Amniotic epithelial cell (primary cell): ENCODE data around the gene ZNF407.
A peak's percentile ranks its signal among the peaks of the same experiment; 100 is the strongest.
"Not testable (repeated sequence)": the region's sequence is repeated elsewhere in the genome, so short reads cannot be mapped to it uniquely, and the experiment has no call there.

Experiments used
- DNase-seq: peaks from one replicate; pipeline ENCODE4 v3.0.0-alpha.2; 2010; ENCODE audit warnings: low read depth

Gene ZNF407

DNA sequence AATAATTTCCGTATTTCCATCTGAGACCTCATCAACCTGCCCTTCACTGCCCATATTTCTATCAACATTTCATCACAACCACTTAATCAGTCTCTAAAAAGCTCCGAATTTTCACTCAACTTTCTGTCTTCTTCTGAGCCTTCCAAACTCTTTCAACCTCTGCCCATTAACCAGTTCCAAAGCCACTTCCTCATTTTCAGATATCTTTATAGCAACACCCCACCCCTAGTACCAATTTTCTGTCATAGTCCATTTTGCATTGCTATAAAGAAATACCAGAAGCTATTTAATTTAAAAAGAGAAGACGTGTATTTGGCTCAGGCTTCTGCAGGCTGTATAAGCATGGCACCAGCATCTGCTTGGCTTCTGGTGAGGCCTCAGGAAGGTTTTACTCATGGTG, 504.2 kb downstream of the ZNF407 start:
- DNase-seq: no peak

DNA sequence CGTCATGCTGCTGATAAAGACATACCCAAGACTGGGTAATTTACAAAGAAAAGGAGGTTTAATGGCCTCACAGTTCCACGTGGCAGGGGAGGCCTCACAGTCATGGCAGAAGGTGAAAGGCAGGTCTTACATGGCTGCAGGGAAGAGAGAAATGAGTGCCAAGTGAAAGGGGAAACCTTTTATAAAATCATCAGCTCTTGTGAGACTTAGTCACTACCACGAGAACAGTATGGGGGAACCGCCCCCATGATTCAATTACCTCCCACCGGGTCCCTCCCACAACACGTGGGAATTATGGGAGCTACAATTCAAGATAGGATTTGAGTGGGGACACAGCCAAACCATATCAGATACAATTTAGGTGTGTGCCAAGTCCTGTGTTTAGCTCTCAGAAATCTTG, 506.4 kb downstream of the ZNF407 start:
- DNase-seq: not testable (repeated sequence)

DNA sequence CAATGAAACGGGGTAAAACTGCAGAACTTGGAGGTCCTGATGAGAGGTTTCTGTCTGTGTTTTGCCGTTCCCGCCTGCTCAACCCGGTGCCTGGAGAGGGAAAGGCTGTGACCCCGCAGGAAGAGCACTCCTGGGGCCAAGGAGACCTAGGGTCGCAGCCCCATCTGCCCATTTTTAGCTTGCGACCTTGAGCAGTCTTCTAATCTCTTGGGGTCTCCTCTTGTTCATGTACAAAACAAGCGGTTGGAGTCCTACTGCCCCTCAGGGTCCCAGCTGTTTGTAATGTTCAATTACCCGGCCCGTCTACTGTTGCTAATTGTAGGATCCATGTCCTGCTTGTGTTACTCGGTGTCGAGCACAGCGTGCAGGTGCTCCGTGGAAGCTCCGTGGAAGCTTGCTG, 506.8 kb downstream of the ZNF407 start:
- DNase-seq: no peak

GRCh38 chr18:75105551-75106254, 508.0 kb downstream of the ZNF407 start:
- no peak for DNase-seq

- no peak for DNase-seq
These were observed 509.1 kb downstream of the ZNF407 start for GRCh38 chr18:75106746-75107145.

DNA sequence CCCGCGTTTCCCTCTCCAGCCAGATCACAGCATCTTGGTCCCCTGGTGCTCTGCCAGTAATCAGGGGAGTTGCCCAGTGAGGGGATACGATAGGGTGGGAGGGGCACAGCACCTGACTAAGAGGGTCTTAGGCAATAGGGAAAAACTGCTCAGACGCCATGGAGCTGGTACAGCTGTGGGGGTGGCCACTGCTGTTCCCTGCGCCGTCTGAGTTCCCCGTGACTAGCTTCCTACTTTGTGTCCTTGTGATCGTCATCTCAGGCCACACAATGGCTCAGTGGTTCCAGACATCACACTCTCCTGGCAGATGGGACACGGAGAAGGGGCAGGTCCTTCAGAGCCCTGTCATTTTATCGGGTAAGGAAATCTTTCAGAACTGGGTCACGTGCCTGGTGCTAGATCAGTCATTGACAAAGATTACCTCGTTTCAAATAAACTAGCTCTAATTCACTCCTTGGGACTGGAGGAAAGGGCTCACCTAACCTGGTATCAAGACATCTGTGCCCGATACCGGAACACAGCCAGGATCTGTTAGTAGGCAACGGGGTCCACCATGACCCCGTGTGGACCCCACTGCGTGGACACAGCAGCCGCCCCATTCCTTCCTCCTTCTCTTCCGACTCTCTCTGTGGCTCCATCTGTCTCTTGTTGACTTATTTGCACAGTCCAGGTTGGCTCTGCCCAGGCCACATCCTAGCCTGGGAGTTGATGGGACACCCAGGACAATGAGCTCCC, 509.7 kb downstream of the ZNF407 start:
- DNase-seq: no peak

GRCh38 chr18:75107931-75108276, 510.2 kb downstream of the ZNF407 start:
- no peak for DNase-seq

DNA sequence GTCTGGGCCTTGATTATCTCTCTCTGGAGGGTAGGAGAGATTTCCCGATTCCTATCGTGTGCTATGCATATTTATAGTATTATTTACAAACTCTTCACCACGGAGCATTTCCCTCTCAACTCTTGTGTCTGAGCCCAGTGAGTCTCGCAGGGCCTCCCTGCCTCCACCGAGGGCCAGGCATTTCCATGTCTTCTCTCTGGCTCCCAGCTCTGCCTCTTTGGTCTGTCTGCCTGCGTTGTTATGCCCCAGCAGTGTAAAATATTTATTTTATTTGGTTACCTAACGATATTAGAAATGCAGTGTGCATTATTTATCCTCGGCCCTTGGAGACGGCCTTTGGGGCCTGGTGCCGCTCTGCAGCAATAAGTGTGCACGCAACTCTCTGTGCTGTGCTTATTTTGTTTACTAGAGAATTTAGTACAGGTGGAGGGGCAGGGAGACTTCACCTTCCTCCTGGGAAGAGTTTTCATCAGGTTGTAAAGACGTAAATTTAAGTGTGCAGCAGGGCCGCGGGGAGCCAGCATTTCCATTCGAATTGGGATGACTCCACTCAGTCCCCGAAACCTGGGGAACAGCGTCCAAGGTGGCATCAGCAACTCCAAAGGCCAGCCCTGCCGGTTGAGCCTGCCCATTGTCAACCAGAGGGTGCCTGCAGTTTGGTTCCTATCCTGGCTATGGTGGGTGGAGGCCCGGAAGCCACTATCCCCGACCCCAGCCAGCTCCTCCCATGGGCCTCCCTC, 511.1 kb downstream of the ZNF407 start:
- DNase-seq: no peak

DNA sequence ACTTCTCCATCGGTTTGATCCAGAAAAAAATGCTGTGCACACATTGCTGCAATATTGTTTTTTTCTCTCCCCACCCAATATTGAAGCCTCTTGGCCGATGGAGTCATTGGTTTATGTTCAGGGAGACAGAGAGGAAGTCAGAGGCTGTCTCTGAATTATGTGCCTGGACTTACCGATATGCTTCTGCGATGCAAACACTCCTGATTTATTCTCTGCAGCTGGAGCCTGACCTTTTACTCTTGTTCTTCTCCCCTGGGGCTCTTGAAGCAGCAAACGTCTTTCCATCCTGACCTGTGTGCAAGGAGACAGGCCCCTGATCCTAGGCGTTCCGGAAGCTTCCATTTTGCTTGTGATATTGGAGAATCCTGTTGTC, 511.6 kb downstream of the ZNF407 start:
- DNase-seq: no peak

- no peak for DNase-seq
These were observed 512.1 kb downstream of the ZNF407 start for GRCh38 chr18:75109819-75110218.

DNA sequence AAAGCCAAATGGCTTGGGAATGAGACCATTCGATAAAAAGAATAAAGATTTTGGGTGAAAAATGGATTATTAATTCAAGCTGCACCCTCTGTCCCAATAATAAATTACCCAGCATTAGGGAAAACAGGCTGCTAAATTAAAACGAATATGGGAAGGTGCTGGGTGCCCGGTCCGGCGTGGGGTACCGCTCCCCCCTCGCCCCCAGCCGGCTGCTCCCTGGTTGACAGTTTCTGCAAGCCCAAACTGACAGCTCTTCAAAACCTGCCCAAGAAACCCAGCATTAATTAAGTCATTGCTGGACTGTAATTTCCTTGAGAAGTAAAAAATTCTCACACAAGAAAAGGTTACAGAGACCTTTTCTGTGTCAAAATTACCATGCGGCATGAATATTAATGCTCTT, 512.6 kb downstream of the ZNF407 start:
- no peak for DNase-seq

DNA sequence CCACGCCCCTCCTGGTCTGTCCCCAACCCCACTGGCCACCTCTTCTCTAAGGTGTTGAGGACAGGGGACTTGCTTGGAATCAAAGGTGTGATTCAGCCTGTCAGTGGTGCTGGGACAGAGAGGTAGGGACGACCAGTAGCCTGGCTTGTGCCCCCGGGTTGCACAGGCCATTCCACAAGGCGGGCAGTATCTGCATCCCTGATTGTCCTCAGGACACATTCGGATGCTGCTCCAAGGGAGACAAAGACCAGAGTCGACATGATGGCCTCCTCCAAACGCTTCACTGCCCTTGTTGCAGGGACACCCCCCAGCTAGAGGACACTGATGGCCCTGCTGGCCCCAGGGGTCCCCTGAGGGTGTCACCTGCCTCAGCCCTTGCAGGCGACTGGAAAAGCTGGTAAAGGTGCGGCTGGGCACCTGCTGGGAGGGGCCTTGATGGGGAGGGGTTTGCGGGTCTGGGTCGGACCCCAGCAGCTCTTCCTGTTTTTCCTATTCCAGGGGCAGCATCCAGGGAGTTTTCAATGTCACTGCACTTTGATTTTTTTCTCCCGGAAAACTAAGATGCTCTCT, 513.3 kb downstream of the ZNF407 start:
- no peak for DNase-seq

- DNase-seq: peak; percentile 24
These were observed 514.1 kb downstream of the ZNF407 start for GRCh38 chr18:75111760-75112159.

DNA sequence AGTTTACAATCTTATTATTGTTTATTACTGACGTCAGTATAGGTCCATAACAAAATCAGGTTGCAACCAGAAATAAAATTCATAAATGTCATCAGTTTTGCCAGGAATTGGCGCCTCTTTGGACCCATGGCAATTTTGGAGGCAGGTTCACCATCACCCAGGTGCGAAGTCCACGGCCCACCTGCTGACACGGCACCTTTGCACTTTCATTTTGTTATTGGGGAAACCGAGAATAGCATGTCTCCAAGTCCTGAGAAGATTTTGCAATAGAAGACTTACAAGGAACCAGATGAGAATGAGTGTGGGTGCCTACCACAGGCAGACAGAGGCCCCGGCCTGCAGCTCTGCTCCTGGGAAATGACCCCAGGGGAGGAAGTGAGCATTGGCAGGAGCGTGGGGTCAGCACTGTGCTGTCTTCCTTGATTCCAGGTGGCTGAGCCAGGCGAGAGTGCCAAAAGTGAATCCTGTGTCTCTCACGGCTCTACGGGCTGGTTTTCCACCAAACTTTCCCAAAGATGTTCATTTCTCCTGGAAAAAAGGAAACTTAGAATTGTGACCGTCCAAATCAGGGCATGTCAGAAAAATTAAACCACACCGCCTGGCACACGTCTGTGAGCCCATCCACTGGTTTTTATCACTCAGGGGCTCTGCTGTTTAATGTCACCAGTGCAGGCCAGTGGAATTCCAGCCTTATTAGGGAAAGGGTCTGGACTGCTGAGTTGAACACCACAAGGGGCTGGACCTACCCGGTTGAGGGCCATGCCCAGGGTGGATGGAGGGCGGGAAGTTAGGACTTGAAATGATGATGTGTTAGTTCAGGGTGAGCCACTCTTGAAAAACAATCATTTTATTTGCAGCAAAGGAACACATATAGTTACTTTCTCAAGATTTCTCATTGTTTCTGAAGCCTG, 514.8 kb downstream of the ZNF407 start:
- DNase-seq: no peak

GRCh38 chr18:75113455-75113854, 515.8 kb downstream of the ZNF407 start:
- no peak for DNase-seq

DNA sequence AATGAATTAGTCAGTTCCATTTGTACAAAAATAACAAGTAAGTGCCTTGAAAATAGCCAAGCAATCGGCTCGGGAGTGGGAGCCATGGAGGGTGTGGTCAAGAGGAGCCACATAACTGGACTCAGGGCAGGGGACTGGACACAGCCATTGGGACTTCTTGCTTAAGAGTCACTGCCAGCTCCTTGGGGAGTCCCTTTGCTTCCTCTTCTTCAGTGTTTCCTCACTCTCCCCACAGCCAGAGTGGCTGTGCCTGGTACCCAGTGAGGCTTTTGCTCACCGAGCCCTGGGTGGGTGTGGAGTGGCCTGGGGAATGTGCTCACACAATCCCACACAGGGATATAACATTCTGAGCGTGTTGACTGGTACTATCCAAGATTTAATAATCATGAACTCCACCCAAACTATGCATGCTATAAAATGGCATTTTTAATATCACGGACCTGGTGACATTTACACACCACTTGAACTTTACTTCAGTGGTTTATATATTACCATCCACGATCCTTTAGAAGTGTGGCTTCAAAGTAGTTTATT, 516.6 kb downstream of the ZNF407 start:
- no peak for DNase-seq
